Loucy (cell line): Measurements from ENCODE around the gene OR5AN1.
"Not testable (repeated sequence)": the region's sequence is repeated elsewhere in the genome, so short reads cannot be mapped to it uniquely, and the experiment has no call there.

Source experiments
- H2AFZ ChIP-seq: fragments of 200-600 bp; sonication (generic); 2 replicates; pipeline ENCODE4 v1.6.0; 2016; ENCODE audit warnings: antibody characterized with exemption, mild to moderate bottlenecking, low read length, moderate library complexity
- H3F3A ChIP-seq: fragments of 200-600 bp; 2 replicates; pipeline ENCODE4 v1.6.0; 2016; ENCODE audit warnings: antibody characterized with exemption, low read depth, mild to moderate bottlenecking
- H3K27me3 ChIP-seq: fragments of 200-600 bp; sonication (generic); 2 replicates; pipeline ENCODE4 v1.6.1; 2014; ENCODE audit warnings: low read length, mild to moderate bottlenecking; ENCODE audit not compliant: insufficient read depth, poor library complexity, severe bottlenecking
- H3K36me3 ChIP-seq: fragments of 200-600 bp; sonication (generic); 2 replicates; pipeline ENCODE4 v1.6.1; 2016; ENCODE audit warnings: low read length; ENCODE audit not compliant: insufficient read depth
- H3K4me1 ChIP-seq: fragments of 200-600 bp; sonication (generic); 2 replicates; pipeline ENCODE4 v1.5.1; 2014; ENCODE audit warnings: low read length, mild to moderate bottlenecking; ENCODE audit not compliant: insufficient read depth, poor library complexity, severe bottlenecking
- H3K4me2 ChIP-seq: fragments of 200-600 bp; sonication (generic); 2 replicates; pipeline ENCODE4 v1.6.0; 2014; ENCODE audit warnings: antibody characterized with exemption, low read length, low read depth, mild to moderate bottlenecking; ENCODE audit not compliant: poor library complexity, severe bottlenecking
- H3K4me3 ChIP-seq: fragments of 200-600 bp; sonication (generic); 2 replicates; pipeline ENCODE4 v1.5.1; 2014; ENCODE audit warnings: low read length, mild to moderate bottlenecking, mixed read lengths; ENCODE audit not compliant: poor library complexity, severe bottlenecking
- H3K79me2 ChIP-seq: fragments of 200-600 bp; sonication (generic); 2 replicates; pipeline ENCODE4 v1.6.1; 2014; ENCODE audit warnings: low read length; ENCODE audit not compliant: insufficient read depth
- H3K9ac ChIP-seq: fragments of 200-600 bp; sonication (generic); 2 replicates; pipeline ENCODE4 v1.6.0; 2014; ENCODE audit warnings: mild to moderate bottlenecking, low read depth, low read length, moderate library complexity; ENCODE audit not compliant: poor library complexity, severe bottlenecking
- H3K9me2 ChIP-seq: fragments of 200-600 bp; sonication (generic); replicated peaks from 2 replicates; pipeline ENCODE4 v1.6.1; 2016; ENCODE audit warnings: low read depth, low read length, mixed read lengths
- H3K9me3 ChIP-seq: fragments of 200-600 bp; sonication (generic); 2 replicates; pipeline ENCODE4 v1.6.1; 2014; ENCODE audit warnings: mild to moderate bottlenecking, antibody characterized with exemption, low read length, low read depth; ENCODE audit not compliant: insufficient read depth
- H4K20me1 ChIP-seq: fragments of 200-600 bp; sonication (generic); 2 replicates; pipeline ENCODE4 v1.6.0; 2014; ENCODE audit warnings: antibody characterized with exemption, low read length, mild to moderate bottlenecking; ENCODE audit not compliant: insufficient read depth, poor library complexity, severe bottlenecking
- EZH2phosphoT487 ChIP-seq: fragments of 200-600 bp; IDR thresholded peaks from 2 replicates; pipeline ENCODE4 v1.6.1; 2018; ENCODE audit warnings: antibody characterized with exemption, mild to moderate bottlenecking, moderate library complexity, borderline replicate concordance
- TF ChIP-seq, protein P1 (sequence below): fragments of 200-600 bp; sonication (generic); conservative IDR thresholded peaks from 2 replicates; pipeline ENCODE4 v1.5.1; 2014; ENCODE audit warnings: mild to moderate bottlenecking, antibody characterized with exemption, low read length

The OR5AN1 gene

DNA sequence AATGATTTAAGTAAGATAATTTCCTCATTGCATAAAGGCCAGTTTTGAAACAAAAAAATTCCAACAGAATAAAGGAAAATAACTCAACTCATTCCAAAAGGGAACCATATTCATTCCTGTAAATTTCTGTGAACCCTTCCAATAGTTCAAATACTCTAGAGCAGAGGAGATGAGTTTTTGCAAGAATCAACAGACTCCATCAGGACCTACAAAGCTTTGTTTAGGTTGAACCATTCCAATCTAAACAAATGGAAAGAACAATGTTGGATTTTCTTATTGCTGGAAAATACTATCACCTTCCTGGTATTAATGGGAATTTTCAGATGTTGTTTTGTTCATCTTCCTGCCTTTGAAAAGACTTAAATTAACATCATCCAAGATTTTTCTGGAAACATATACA, 21.8 kb upstream of the OR5AN1 start:
- Histone ChIP-seq H3K4me1 (no peaks in the 10 kb centered on the region), H3K36me3 (no peaks in the 10 kb centered on the region), H3K4me2 (no peak overlapping the region)

DNA sequence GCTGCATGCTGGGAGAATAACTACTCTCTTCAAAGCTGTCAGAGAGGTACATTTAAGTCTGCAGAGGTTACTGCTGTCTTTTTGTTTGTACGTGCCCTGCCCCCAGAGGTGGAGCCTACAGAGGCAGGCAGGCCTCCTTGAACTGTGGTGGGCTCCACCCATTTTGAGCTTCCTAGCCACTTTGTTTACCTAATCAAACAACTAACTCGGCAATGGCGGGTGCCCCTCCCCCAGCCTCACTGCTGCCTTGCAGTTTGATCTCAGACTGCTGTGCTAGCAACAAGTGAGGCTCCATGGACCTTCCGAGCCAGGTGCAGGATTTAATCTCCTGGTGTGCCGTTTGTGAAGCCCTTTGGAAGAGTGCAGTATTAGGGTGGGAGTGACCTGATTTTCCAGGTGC, 9.0 kb upstream of the OR5AN1 start:
- H3K27me3 ChIP-seq, H3K9me3 ChIP-seq, H3K4me3 ChIP-seq, H3F3A ChIP-seq, H3K4me1 ChIP-seq, H3K9ac ChIP-seq, H3K79me2 ChIP-seq, H3K36me3 ChIP-seq, H4K20me1 ChIP-seq, H3K4me2 ChIP-seq, H2AFZ ChIP-seq, H3K9me2 ChIP-seq: not testable (repeated sequence)

More for the DNA sequence above, 21.8 kb upstream of the OR5AN1 start:
- no peak overlapping the region for H2AFZ ChIP-seq
- TF ChIP-seq EZH2phosphoT487 = no peak
- TF ChIP-seq, protein P1, sequence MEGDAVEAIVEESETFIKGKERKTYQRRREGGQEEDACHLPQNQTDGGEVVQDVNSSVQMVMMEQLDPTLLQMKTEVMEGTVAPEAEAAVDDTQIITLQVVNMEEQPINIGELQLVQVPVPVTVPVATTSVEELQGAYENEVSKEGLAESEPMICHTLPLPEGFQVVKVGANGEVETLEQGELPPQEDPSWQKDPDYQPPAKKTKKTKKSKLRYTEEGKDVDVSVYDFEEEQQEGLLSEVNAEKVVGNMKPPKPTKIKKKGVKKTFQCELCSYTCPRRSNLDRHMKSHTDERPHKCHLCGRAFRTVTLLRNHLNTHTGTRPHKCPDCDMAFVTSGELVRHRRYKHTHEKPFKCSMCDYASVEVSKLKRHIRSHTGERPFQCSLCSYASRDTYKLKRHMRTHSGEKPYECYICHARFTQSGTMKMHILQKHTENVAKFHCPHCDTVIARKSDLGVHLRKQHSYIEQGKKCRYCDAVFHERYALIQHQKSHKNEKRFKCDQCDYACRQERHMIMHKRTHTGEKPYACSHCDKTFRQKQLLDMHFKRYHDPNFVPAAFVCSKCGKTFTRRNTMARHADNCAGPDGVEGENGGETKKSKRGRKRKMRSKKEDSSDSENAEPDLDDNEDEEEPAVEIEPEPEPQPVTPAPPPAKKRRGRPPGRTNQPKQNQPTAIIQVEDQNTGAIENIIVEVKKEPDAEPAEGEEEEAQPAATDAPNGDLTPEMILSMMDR = no peak
- no peak overlapping the region for H3K9ac ChIP-seq
- H3K9me3 ChIP-seq = no peaks in the 10 kb centered on the region; the same call in 1 of the 2 replicates
- no peaks in the 10 kb centered on the region for H3K27me3 ChIP-seq
- H4K20me1 ChIP-seq = no peaks in the 10 kb centered on the region
- H3K9me2 ChIP-seq = no peaks in the 10 kb centered on the region
- no peaks in the 10 kb centered on the region for H3K79me2 ChIP-seq
- H3F3A ChIP-seq = no peaks in the 10 kb centered on the region
- H3K4me3 ChIP-seq = no peak overlapping the region

DNA sequence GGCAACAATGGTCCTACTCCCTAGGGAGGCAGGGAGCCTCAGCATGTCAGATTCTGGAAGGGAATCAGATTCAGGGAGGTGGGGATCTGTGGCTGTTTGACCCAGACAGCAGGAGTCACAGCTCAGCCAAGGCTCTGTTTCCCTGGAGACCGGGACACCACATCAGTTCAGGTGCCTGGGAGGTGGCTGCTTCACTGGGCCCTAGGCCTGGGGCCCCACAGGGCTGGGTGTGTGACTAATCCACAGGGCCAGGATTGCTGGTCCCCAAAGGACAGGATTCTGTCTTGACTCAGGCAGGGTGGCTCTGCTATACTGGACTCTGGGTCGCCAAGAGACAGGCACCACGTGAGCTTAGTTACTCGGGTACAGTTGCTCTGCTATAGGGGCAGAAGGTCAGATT, 3.5 kb upstream of the OR5AN1 start:
- Histone ChIP-seq H3F3A (no peaks in the 10 kb centered on the region), H3K79me2 (no peaks in the 10 kb centered on the region), H4K20me1 (no peaks in the 10 kb centered on the region), H3K9me3 (no peaks in the 10 kb centered on the region), H3K9ac (no peak overlapping the region), H3K4me1 (no peaks in the 10 kb centered on the region), H3K4me3 (no peak overlapping the region), H2AFZ (no peak overlapping the region), H3K27me3 (no peaks in the 10 kb centered on the region), H3K9me2 (no peaks in the 10 kb centered on the region), H3K4me2 (no peak overlapping the region), H3K36me3 (no peaks in the 10 kb centered on the region)
- TF ChIP-seq, protein P1 = no peak
- no peak for TF ChIP-seq EZH2phosphoT487

DNA sequence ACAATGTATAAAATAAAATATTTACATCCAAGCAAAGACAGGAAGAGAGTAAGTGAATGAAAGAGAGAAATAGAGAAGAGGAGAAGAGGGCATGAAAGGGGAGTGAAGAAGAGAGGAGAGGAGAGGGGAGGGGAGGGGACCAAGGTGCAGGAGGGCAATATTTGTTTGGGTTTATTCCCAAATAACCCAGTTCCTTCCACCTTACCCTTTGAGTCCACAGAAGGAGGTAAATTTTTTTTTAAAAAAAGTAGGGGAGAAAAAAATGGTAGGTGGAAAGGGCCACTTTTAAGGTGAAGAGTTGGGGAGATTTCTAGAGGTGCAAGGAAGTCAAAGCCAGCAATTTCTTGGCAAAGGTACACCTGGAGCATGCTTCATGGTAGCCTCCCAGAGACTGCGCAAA, 2.1 kb upstream of the OR5AN1 start:
- Histone ChIP-seq H3K4me3 (no peak overlapping the region), H4K20me1 (no peaks in the 10 kb centered on the region), H3K27me3 (no peaks in the 10 kb centered on the region), H3K4me2 (no peak overlapping the region), H3K9ac (no peak overlapping the region), H3K9me3 (no peaks in the 10 kb centered on the region), H3K79me2 (no peaks in the 10 kb centered on the region), H3K36me3 (no peaks in the 10 kb centered on the region), H3K4me1 (no peaks in the 10 kb centered on the region), H3F3A (no peaks in the 10 kb centered on the region), H3K9me2 (no peaks in the 10 kb centered on the region), H2AFZ (no peak overlapping the region)
- TF ChIP-seq EZH2phosphoT487 = no peak
- TF ChIP-seq, protein P1 = no peak
